ENCODE results near the gene PROM1. TPM values are rescaled to one million over a fixed set of nuclear protein-coding genes. Genes with fewer than 3 reads are reported as not detected.
A peak's percentile ranks its signal among the peaks of the same experiment; 100 is the strongest.

Gene PROM1
- total and polyA plus RNA-seq, 11 donors: 1.5 to 30.5 (median 6.0) TPM

DNA sequence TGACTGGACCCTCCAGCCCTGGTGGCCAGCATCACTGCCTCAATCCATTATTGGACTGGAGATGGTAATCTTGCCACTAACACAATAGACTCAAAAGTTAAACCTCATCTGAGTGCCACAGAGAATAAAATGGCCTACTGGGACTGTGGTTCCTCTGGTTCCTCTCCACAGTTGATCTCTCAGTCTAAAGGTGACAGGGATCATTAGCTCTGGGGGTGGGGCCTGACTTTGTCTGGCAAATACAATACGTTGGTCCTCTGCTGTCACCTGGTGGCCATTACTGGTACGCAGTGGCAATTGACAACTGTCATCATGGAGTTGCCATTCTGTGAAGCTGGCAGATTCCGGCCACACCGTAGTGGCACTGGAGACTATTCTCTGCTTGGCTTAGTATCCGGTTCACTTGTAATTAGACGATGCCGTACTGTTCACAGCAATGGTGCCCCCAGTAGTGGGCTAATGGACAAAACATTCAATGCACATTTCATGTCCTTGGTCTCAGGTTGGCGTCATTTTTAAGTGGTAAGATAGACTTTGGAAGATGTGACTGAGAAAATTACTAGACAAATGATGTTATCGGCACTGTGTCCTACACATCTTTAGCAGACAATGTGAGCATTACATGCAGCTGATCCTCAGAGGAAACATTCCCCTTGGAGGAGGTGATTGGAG, 127.5 kb downstream of the PROM1 start:
- peak in 3 of 4 donors; percentile 85 to 92 (median 86) for ATAC-seq
- H3K36me3 ChIP-seq: no peaks in the 10 kb centered on the region
- intact Hi-C loops (cut with DNase I): loop anchor here (1.0 to 5.0 kb wide), 15 partner anchors 73 to 479 kb away; no protein-coding TSS in a partner anchor
- H3K27me3 ChIP-seq: no peaks in the 10 kb centered on the region
- H3K9me3 ChIP-seq: no peaks in the 10 kb centered on the region
- peaks cover 0 to 4% (median 0%) of the 10 kb centered on the region in 12 donors for H3K4me1 ChIP-seq
- WGBS, 4 donors: 46 to 51% (median 48%) methylated on average over 9 of the region's 9 CpGs
- no peak overlapping the region for H3K4me3 ChIP-seq
- TF ChIP-seq, protein P1, sequence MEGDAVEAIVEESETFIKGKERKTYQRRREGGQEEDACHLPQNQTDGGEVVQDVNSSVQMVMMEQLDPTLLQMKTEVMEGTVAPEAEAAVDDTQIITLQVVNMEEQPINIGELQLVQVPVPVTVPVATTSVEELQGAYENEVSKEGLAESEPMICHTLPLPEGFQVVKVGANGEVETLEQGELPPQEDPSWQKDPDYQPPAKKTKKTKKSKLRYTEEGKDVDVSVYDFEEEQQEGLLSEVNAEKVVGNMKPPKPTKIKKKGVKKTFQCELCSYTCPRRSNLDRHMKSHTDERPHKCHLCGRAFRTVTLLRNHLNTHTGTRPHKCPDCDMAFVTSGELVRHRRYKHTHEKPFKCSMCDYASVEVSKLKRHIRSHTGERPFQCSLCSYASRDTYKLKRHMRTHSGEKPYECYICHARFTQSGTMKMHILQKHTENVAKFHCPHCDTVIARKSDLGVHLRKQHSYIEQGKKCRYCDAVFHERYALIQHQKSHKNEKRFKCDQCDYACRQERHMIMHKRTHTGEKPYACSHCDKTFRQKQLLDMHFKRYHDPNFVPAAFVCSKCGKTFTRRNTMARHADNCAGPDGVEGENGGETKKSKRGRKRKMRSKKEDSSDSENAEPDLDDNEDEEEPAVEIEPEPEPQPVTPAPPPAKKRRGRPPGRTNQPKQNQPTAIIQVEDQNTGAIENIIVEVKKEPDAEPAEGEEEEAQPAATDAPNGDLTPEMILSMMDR (IDR thresholded peaks at IDR 0.05): peak; percentile 82 to 93 (median 86)
- no peak for TF ChIP-seq POLR2A (IDR thresholded peaks at IDR 0.05)
- peak; percentile 60 to 83 (median 72) for DNase-seq
- no peak overlapping the region for H3K27ac ChIP-seq

DNA sequence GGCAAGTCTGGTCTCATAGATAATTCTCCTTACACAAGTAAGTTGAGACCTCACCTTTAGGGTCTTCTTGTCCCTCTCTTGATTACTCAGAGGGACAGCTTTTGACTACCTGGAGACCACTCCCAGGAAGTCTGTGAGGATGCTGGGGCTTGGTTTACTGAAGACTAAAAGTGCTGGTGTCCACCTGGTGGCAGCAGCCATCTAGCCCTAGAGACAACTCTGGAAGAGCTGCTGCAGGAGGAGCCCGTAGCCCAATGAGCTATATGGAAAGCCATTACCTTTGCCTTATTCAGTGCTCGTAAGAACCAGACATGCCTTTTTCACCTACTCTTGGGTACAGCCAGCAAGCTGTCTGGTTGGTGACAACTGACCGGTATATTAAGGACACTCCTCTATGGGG, 128.2 kb downstream of the PROM1 start:
- ATAC-seq (peak in 1 of 4 donors; percentile 18), DNase-seq (no peak)
- 82 to 100% (median 89%) methylated on average over 1 to 3 of the region's 3 CpGs for WGBS, 4 donors
- Histone ChIP-seq H3K9me3 (no peaks in the 10 kb centered on the region), H3K36me3 (no peaks in the 10 kb centered on the region), H3K27me3 (no peaks in the 10 kb centered on the region), H3K4me3 (no peak overlapping the region), H3K4me1 (peaks cover 0 to under 1% (median 0%) of the 10 kb centered on the region in 12 donors), H3K27ac (no peak overlapping the region)
- TF ChIP-seq, protein P1 (IDR thresholded peaks at IDR 0.05): no peak
- no peak for TF ChIP-seq POLR2A (IDR thresholded peaks at IDR 0.05)
- intact Hi-C loops (cut with DNase I): loop anchor here (1.0 to 5.0 kb wide), 16 partner anchors 72 to 478 kb away; no protein-coding TSS in a partner anchor

DNA sequence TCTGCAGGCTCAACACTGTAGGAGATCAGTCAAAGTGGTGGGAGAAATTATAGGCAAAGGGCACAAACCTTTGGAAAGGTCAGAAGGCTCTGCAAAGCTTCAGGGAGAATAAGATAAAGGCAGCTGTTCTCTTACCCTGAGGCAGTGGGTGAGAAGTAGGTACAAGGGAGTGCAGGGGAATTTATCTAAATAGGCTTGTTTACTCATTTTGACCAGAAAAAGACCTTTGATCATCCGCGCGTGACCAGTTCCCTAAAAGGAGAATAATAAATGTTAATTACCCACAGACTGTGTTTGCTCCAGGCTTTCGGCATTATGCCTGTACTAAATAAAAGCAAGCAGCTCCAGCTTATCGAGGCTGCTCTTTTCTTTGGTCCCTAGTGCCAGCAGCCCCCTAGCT, 130.2 kb downstream of the PROM1 start:
- ATAC-seq (no peak), DNase-seq (no peak)
- H3K4me1 ChIP-seq: no peaks in the 10 kb centered on the region
- no peak overlapping the region for H3K4me3 ChIP-seq
- 93 to 96% (median 94%) methylated on average over 5 of the region's 5 CpGs for WGBS, 4 donors
- TF ChIP-seq, protein P1 (IDR thresholded peaks at IDR 0.05): no peak
- TF ChIP-seq POLR2A (IDR thresholded peaks at IDR 0.05): no peak
- no peaks in the 10 kb centered on the region for H3K27me3 ChIP-seq
- no peaks in the 10 kb centered on the region for H3K36me3 ChIP-seq
- no peak overlapping the region for H3K27ac ChIP-seq
- intact Hi-C loops (cut with DNase I): loop anchor here in 1 of 10 donors (2.0 kb wide), 1 partner anchor 143 kb away; no protein-coding TSS in a partner anchor
- no peaks in the 10 kb centered on the region for H3K9me3 ChIP-seq

DNA sequence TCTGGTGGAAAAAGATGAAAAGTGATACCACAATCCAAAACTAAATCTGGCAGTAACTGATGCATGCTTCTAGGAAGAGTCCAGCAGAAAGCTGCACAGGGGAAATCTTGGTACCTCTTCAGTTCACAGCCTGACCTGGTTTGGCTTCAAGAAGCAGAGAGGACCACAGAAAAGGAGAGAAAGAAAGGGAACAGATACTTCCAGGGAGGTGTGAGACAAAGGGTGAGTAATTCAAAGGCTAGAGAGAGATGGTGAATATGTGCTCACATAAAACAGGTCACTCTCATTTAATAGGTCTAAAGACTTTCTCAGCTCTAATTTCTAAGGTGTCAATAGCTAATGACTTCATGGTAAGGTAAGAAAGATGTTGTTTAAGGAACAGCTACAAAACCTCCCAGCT, 132.0 kb downstream of the PROM1 start:
- Histone ChIP-seq H3K27ac (no peak overlapping the region), H3K4me3 (no peak overlapping the region), H3K9me3 (no peaks in the 10 kb centered on the region), H3K36me3 (no peaks in the 10 kb centered on the region), H3K4me1 (no peaks in the 10 kb centered on the region), H3K27me3 (no peaks in the 10 kb centered on the region)
- intact Hi-C loops (cut with DNase I): no loop called here
- DNase-seq (no peak), ATAC-seq (no peak)
- TF ChIP-seq POLR2A (IDR thresholded peaks at IDR 0.05): no peak
- TF ChIP-seq, protein P1 (IDR thresholded peaks at IDR 0.05): no peak

All from heart left ventricle (tissue), 16 donors.